ENCODE results near the gene B3GALT5. TPM values are rescaled to one million over a fixed set of nuclear protein-coding genes. Genes with fewer than 3 reads are reported as not detected.
A peak's percentile ranks its signal among the peaks of the same experiment; 100 is the strongest.

B3GALT5 gene
- total RNA-seq, 6 experiments from 2014 or later, result 0.06 to 0.26 (median 0.09) TPM

GRCh38 chr21:39637197-39637970 lies 24.6 kb downstream of the B3GALT5 start:
- Histone ChIP-seq H3K4me3 (no peak overlapping the region), H3K9me3 (no peaks in the 10 kb centered on the region), H3K27me3 (no peaks in the 10 kb centered on the region), H3K4me1 (no peaks in the 10 kb centered on the region), H3K36me3 (no peaks in the 10 kb centered on the region), H3K27ac (no peak overlapping the region)
- TF ChIP-seq CTCF (IDR thresholded peaks at IDR 0.05) (no peak), POLR2A (IDR thresholded peaks at IDR 0.05) (no peak)
- DNase-seq (no peak), ATAC-seq (no peak)
- intact Hi-C loops (cut with DNase I), result no loop called here
- WGBS (ENCODE audit: insufficient coverage, low coverage, low lambda C conversion rate, missing lambda C conversion rate), result 21% methylated on average over 7 of the region's 8 CpGs

GRCh38 chr21:39637971-39638240 lies 25.2 kb downstream of the B3GALT5 start:
- DNase-seq, result no peak
- no peaks in the 10 kb centered on the region for H3K36me3 ChIP-seq
- H3K9me3 ChIP-seq, result no peaks in the 10 kb centered on the region
- ATAC-seq, result no peak
- no peaks in the 10 kb centered on the region for H3K27me3 ChIP-seq
- H3K4me1 ChIP-seq, result no peaks in the 10 kb centered on the region
- intact Hi-C loops (cut with DNase I), result no loop called here
- no peak overlapping the region for H3K4me3 ChIP-seq
- 38% methylated on average over 5 of the region's 5 CpGs for WGBS (ENCODE audit: insufficient coverage, low coverage, low lambda C conversion rate, missing lambda C conversion rate)
- no peak for TF ChIP-seq CTCF (IDR thresholded peaks at IDR 0.05)
- TF ChIP-seq POLR2A (IDR thresholded peaks at IDR 0.05), result no peak
- no peak overlapping the region for H3K27ac ChIP-seq

GRCh38 chr21:39638281-39638680 lies 25.5 kb downstream of the B3GALT5 start:
- TF ChIP-seq CTCF (IDR thresholded peaks at IDR 0.05), result no peak
- TF ChIP-seq POLR2A (IDR thresholded peaks at IDR 0.05), result no peak
- WGBS (ENCODE audit: insufficient coverage, low coverage, low lambda C conversion rate, missing lambda C conversion rate), result 44% methylated on average over 7 of the region's 13 CpGs
- Histone ChIP-seq H3K9me3 (no peaks in the 10 kb centered on the region), H3K4me3 (no peak overlapping the region), H3K4me1 (no peaks in the 10 kb centered on the region), H3K27ac (no peak overlapping the region), H3K27me3 (no peaks in the 10 kb centered on the region), H3K36me3 (no peaks in the 10 kb centered on the region)
- ATAC-seq (no peak), DNase-seq (peak in 1 of 3 donors; percentile 31)
- intact Hi-C loops (cut with DNase I), result no loop called here

GRCh38 chr21:39640754-39641153 lies 28.0 kb downstream of the B3GALT5 start:
- intact Hi-C loops (cut with DNase I), result no loop called here
- TF ChIP-seq CTCF (IDR thresholded peaks at IDR 0.05), result no peak

More at GRCh38 chr21:39640754-39641153, 28.0 kb downstream of the B3GALT5 start:
- Histone ChIP-seq H3K4me1 (no peaks in the 10 kb centered on the region), H3K36me3 (no peaks in the 10 kb centered on the region), H3K4me3 (no peak overlapping the region), H3K27ac (no peak overlapping the region), H3K9me3 (no peaks in the 10 kb centered on the region), H3K27me3 (no peaks in the 10 kb centered on the region)
- WGBS (ENCODE audit: insufficient coverage, low coverage, low lambda C conversion rate, missing lambda C conversion rate), result 90% methylated on average over 2 of the region's 4 CpGs
- DNase-seq, result no peak
- ATAC-seq, result no peak
